ENCODE data around the gene RET.

RET gene

DNA sequence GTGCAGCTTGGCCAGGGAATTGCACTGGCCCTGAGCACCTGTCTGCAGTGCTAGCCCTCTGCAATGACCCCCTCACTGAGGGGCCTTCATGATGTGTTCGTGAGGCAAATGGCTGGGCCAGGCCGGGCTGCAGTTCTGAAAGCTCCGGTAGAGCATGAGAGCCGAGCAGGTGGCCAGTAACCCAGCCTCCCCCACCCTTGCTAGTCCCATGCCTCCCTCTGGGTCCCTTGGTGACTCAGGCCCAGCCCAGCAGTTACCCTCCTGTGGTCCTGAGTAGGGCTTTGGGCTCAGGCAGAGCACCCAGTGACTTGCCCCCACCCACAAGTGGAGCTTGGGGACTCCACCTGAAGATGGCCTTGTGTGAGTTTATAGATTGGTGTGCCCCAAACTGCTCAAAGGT is 45.2 kb downstream of the RET start:
- Histone ChIP-seq H3K79me2 (ENCODE audit: low read length) (no peaks in the 10 kb centered on the region), H3K4me3 (ENCODE audit: low read length) (no peak overlapping the region), H3K4me1 (ENCODE audit: low read length) (peaks cover 28% of the 10 kb centered on the region), H2AFZ (ENCODE audit: low read depth, low read length) (no peak overlapping the region), H3K27me3 (ENCODE audit: low read depth, low read length) (no peaks in the 10 kb centered on the region), H3K36me3 (replicated peaks; ENCODE audit: low read depth, low read length) (no peaks in the 10 kb centered on the region), H3K4me2 (ENCODE audit: low read length) (no peak overlapping the region), H3K9ac (ENCODE audit: low read length) (no peak overlapping the region), H4K20me1 (ENCODE audit: insufficient read depth, low read length) (no peaks in the 10 kb centered on the region), H3K9me3 (ENCODE audit: insufficient read depth, low read length) (no peaks in the 10 kb centered on the region), H3K27ac (ENCODE audit: low read length) (no peak overlapping the region)
- no peak for TF ChIP-seq CTCF (IDR thresholded peaks at IDR 0.05; ENCODE audit: low read depth, low read length)
- no peak for TF ChIP-seq EZH2phosphoT487 (IDR thresholded peaks at IDR 0.05; ENCODE audit: low read depth)

- Histone ChIP-seq H3K4me2 (ENCODE audit: low read length) (no peak overlapping the region), H3K4me1 (ENCODE audit: low read length) (peaks cover 35% of the 10 kb centered on the region), H3K27ac (ENCODE audit: low read length) (no peak overlapping the region)
Measured at GRCh38 chr10:43122826-43123225, 46.0 kb downstream of the RET start.

GRCh38 chr10:43123361-43124093 is 46.7 kb downstream of the RET start:
- H3K79me2 ChIP-seq (ENCODE audit: low read length), result no peaks in the 10 kb centered on the region
- peaks cover 35% of the 10 kb centered on the region for H3K4me1 ChIP-seq (ENCODE audit: low read length)
- TF ChIP-seq EZH2phosphoT487 (IDR thresholded peaks at IDR 0.05; ENCODE audit: low read depth), result no peak
- no peak for TF ChIP-seq CTCF (IDR thresholded peaks at IDR 0.05; ENCODE audit: low read depth, low read length)

More at GRCh38 chr10:43122826-43123225, 46.0 kb downstream of the RET start:
- no peak overlapping the region for H2AFZ ChIP-seq (ENCODE audit: low read depth, low read length)
- no peak overlapping the region for H3K9ac ChIP-seq (ENCODE audit: low read length)
- no peaks in the 10 kb centered on the region for H4K20me1 ChIP-seq (ENCODE audit: insufficient read depth, low read length)
- TF ChIP-seq EZH2phosphoT487 (IDR thresholded peaks at IDR 0.05; ENCODE audit: low read depth) (no peak), CTCF (IDR thresholded peaks at IDR 0.05; ENCODE audit: low read depth, low read length) (no peak)
- no peaks in the 10 kb centered on the region for H3K79me2 ChIP-seq (ENCODE audit: low read length)
- H3K36me3 ChIP-seq (replicated peaks; ENCODE audit: low read depth, low read length), result no peaks in the 10 kb centered on the region
- no peaks in the 10 kb centered on the region for H3K9me3 ChIP-seq (ENCODE audit: insufficient read depth, low read length)
- H3K27me3 ChIP-seq (ENCODE audit: low read depth, low read length), result 0 out of 2 replicates have a peak, but pooled peaks cover 3% of the 10 kb centered on the region
- H3K4me3 ChIP-seq (ENCODE audit: low read length), result no peak overlapping the region

DNA sequence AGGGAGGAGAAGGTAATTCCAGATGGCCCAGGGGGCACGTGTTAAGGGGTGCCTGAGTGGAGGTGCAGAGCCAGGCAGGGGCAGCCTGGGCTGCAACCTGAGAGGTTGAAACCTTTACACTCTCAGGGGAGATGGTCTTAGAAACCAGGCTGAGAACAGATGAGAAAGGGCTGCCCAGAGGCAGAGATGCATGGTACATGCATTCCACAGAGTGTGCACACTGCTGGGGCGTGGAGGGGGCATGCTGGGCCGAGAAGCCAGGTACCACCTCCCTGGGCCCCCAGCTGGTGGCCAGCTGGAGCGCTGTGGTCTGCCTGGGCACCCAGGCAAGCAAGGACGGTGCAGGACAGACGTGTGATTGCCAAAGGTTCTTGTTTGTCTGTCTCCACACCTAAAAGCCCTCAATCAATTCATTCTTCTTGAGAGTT is 47.2 kb downstream of the RET start:
- Histone ChIP-seq H3K9ac (ENCODE audit: low read length) (no peak overlapping the region), H3K27me3 (ENCODE audit: low read depth, low read length) (0 out of 2 replicates have a peak, but pooled peaks cover 4% of the 10 kb centered on the region), H3K27ac (ENCODE audit: low read length) (no peak overlapping the region), H2AFZ (ENCODE audit: low read depth, low read length) (no peak overlapping the region), H3K4me3 (ENCODE audit: low read length) (no peak overlapping the region), H3K9me3 (ENCODE audit: insufficient read depth, low read length) (no peaks in the 10 kb centered on the region), H3K4me2 (ENCODE audit: low read length) (no peak overlapping the region), H3K79me2 (ENCODE audit: low read length) (no peaks in the 10 kb centered on the region), H4K20me1 (ENCODE audit: insufficient read depth, low read length) (no peaks in the 10 kb centered on the region), H3K4me1 (ENCODE audit: low read length) (peaks cover 35% of the 10 kb centered on the region), H3K36me3 (replicated peaks; ENCODE audit: low read depth, low read length) (no peaks in the 10 kb centered on the region)
- TF ChIP-seq EZH2phosphoT487 (IDR thresholded peaks at IDR 0.05; ENCODE audit: low read depth) (no peak), CTCF (IDR thresholded peaks at IDR 0.05; ENCODE audit: low read depth, low read length) (no peak)

More at GRCh38 chr10:43123361-43124093, 46.7 kb downstream of the RET start:
- Histone ChIP-seq H3K9me3 (ENCODE audit: insufficient read depth, low read length) (no peaks in the 10 kb centered on the region), H3K4me2 (ENCODE audit: low read length) (no peak overlapping the region), H4K20me1 (ENCODE audit: insufficient read depth, low read length) (no peaks in the 10 kb centered on the region), H3K9ac (ENCODE audit: low read length) (no peak overlapping the region), H3K27me3 (ENCODE audit: low read depth, low read length) (0 out of 2 replicates have a peak, but pooled peaks cover 4% of the 10 kb centered on the region), H3K4me3 (ENCODE audit: low read length) (no peak overlapping the region), H3K36me3 (replicated peaks; ENCODE audit: low read depth, low read length) (no peaks in the 10 kb centered on the region), H3K27ac (ENCODE audit: low read length) (no peak overlapping the region), H2AFZ (ENCODE audit: low read depth, low read length) (no peak overlapping the region)

Measured in OCI-LY3 (cell line).